ENCODE measurements around the gene ALDH1L1.

The ALDH1L1 gene

DNA sequence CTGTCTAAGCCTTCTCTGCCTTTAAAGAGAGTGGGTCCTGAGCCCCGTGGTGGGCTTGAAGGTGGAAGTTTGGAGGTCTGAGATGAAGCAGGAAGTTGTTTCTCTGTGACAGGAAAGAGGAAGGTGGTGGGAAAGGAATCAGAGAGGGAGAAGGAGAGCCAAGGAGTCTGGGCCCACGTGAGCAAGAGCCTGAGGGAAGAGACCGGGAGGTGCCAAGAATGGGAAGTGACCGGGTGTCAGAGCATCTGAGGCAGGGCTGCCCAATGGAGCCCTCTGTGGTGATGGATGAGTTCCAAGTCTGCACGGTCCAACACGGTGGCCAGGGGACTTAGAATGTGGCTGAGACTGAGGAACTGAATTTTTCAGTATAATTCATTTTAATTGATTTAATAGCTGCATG lies 24.6 kb downstream of the ALDH1L1 start:
- TF ChIP-seq, protein P1, sequence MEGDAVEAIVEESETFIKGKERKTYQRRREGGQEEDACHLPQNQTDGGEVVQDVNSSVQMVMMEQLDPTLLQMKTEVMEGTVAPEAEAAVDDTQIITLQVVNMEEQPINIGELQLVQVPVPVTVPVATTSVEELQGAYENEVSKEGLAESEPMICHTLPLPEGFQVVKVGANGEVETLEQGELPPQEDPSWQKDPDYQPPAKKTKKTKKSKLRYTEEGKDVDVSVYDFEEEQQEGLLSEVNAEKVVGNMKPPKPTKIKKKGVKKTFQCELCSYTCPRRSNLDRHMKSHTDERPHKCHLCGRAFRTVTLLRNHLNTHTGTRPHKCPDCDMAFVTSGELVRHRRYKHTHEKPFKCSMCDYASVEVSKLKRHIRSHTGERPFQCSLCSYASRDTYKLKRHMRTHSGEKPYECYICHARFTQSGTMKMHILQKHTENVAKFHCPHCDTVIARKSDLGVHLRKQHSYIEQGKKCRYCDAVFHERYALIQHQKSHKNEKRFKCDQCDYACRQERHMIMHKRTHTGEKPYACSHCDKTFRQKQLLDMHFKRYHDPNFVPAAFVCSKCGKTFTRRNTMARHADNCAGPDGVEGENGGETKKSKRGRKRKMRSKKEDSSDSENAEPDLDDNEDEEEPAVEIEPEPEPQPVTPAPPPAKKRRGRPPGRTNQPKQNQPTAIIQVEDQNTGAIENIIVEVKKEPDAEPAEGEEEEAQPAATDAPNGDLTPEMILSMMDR (IDR thresholded peaks at IDR 0.05; ENCODE audit: borderline replicate concordance, insufficient read depth, low read depth, low read length) = no peak
- H3K4me3 ChIP-seq (ENCODE audit: low read depth, low read length) = no peak overlapping the region

DNA sequence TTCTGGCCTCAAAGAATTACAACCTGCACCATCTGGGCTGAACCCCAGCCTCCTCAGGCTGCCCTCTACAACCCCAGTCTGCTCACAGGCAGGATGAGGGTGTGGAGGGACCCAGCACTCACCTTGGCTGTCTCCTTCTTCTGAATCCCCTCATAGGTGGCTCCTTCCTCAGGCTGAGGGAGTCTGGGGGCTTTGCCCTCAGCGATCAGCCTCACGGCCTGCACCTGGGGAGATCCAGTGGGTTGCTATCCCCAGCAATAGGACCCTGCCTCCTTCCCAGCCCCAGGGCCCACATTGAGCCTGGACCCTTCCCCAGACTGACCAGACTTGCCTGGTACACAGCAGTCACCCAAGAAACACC lies 25.1 kb downstream of the ALDH1L1 start:
- no peak overlapping the region for H3K4me3 ChIP-seq (ENCODE audit: low read depth, low read length)
- TF ChIP-seq, protein P1 (IDR thresholded peaks at IDR 0.05; ENCODE audit: borderline replicate concordance, insufficient read depth, low read depth, low read length) = no peak

DNA sequence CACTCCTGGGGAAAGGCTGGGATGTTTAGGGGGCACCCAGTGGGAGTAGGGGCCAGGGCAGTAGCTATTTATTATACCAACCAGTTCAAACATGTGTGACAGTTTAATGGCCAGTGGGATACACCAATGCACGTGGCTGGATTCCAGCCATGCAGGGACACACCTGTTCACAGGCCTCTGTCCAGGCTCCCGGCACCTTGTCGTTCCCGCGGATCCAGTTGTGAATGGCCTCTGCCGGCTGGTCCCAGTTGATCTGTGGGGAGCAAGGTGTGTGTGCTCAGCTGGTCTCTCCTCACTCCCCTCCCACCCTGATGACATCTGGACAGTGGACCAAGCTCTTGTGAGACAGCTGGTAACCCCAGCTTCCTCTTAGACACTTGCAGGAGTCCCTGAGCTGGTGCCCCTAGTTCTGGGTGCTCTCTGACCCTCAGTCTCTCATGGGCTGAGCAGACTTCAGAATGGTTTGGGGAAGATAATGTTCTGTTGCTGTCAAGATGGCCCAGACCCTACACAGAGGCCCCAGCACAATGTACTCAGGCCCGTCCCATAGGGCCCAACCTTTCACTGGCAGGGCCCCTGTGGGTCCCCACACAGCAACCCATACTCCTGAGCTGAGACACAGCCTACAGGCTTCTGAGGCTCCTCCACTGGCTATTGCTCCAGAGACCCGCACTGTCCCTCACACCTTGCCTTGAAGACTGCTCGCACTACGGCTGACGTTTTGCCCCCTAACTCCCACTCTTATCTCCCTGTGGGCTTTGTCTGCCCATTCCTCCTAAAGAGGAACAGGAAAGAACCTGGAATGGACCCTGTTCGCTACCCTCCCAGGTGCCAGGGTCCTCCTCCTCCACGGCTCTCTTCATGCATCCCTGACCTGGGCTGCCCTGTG lies 25.8 kb downstream of the ALDH1L1 start:
- H3K4me3 ChIP-seq (ENCODE audit: low read depth, low read length) = no peak overlapping the region
- TF ChIP-seq, protein P1 (IDR thresholded peaks at IDR 0.05; ENCODE audit: borderline replicate concordance, insufficient read depth, low read depth, low read length) = no peak

DNA sequence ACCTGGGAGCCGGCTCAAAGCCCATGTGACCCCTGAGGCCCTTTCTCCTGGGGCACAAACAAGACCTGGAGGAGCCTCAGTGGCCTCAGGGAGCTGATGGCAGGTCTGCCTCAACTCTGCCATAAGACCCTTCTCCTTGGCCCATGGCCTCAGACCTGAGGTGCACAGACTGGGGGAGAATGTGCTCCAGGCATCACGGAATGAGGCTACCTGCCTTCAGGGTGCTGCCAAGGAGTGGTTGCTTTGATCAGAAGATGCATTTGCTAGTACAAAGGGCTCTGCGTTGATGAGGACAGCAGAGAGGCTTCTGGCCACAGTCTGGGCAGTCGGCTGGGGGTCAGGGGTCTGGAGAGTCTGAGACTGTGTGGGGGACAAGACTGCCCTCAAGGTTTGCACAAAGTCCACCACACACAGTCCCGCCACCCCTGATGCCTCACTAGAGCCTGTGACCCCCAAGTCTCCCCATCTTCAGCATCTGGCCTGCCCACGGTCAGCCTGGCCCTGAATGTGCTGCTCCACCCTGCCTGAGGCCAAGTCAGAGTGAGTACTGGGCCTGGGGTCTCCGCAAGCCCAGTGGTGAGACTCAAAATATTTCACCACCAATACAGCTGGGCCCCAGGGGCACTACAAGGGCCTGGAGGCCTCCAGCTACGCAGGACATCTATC lies 26.6 kb downstream of the ALDH1L1 start:
- no peak overlapping the region for H3K4me3 ChIP-seq (ENCODE audit: low read depth, low read length)
- TF ChIP-seq, protein P1 (IDR thresholded peaks at IDR 0.05; ENCODE audit: borderline replicate concordance, insufficient read depth, low read depth, low read length) = no peak

DNA sequence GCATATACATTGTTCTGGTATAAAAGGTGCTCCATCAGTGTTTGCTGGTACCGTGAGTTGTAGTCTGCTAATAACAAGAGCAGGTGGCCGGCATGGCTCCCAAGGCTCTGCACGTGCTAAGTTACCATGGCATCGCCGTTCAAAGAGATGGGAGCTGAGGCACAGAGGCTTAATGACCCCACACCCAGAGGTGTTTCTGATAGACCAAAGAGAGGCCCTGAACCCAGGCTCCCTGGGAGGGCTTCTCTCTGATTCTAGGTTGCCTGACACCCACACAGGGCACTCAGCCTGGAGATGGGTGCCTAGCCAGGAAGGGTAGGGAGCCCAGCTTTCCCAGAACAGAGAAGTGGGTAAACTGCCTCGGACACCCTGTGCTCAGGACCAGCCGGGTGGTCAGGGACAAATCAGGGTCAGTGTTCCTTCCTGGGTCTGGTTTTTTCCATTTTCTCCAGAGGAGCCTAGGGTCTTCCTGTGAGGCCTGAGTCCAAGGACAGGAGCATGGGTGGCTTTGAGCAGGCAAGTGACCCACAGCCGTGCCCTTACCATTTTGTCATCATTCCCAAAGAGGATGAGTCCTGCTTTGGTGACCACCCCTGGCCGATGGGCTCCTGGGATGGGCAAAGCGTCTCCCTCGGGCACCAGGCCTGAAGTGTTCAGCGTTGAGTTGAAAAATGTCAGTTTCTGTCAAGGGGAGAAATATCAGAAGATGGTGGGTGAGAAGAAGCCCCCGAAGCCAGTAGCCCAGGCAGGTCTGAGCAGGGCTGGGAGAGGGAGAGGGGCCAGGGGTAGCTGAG lies 27.3 kb downstream of the ALDH1L1 start:
- no peak overlapping the region for H3K4me3 ChIP-seq (ENCODE audit: low read depth, low read length)
- TF ChIP-seq, protein P1 (IDR thresholded peaks at IDR 0.05; ENCODE audit: borderline replicate concordance, insufficient read depth, low read depth, low read length) = no peak

DNA sequence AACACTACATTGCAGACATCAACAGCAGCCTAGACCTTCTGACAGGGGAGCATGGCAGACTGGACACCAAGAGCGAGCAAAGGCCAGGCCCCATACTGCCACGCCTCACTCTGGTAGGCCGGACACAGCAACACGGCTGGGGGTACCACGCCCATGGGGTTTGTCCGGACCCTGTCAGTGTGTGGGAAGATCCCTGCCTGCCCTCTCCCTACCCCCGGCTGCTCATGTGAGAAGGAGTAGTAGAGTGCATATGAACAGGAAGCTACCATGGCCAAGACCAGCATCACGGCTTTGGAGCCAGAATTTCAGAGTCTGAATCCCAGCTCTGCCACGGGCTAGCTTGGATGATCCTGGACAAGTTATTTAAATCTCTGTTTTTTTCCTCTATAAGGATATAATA lies 27.9 kb downstream of the ALDH1L1 start:
- TF ChIP-seq, protein P1 (IDR thresholded peaks at IDR 0.05; ENCODE audit: borderline replicate concordance, insufficient read depth, low read depth, low read length) = no peak
- no peak overlapping the region for H3K4me3 ChIP-seq (ENCODE audit: low read depth, low read length)
